ENCODE results near the gene TMC4. TPM values are rescaled to one million over a fixed set of nuclear protein-coding genes. Genes with fewer than 3 reads are reported as not detected.
"Not testable (repeated sequence)": the region's sequence is repeated elsewhere in the genome, so short reads cannot be mapped to it uniquely, and the experiment has no call there.

Gene TMC4
- total RNA-seq, 1 experiment from 2014 or later = 13.4 TPM

- intact Hi-C loops (cut with micrococcal nuclease) = no loop called here
- peaks cover 10% of the 10 kb centered on the region; the same call in 1 of the 2 replicates for H3K4me1 ChIP-seq (ENCODE audit: insufficient read depth, low read length)
- no peak overlapping the region for H2AFZ ChIP-seq (ENCODE audit: low read length)
- H3K9me3 ChIP-seq (ENCODE audit: low read length) = no peaks in the 10 kb centered on the region
- no peak for ATAC-seq
- ChIA-PET POLR2A (ENCODE audit: unreplicated experiment) (no interaction called here), CTCF (no interaction called here)
- no peaks in the 10 kb centered on the region for H4K20me1 ChIP-seq (ENCODE audit: low read length)
- peaks cover 22% of the 10 kb centered on the region for H3K79me2 ChIP-seq (ENCODE audit: low read length)
- H3K9ac ChIP-seq (ENCODE audit: low read length) = no peak overlapping the region
- H3K27me3 ChIP-seq (ENCODE audit: low read length) = no peaks in the 10 kb centered on the region
- no TSS peak for BruUV-seq (replicated peaks)
- no peaks in the 10 kb centered on the region for H3F3A ChIP-seq (ENCODE audit: low read length, unreplicated experiment)
- no peaks in the 10 kb centered on the region for H3K9me2 ChIP-seq (replicated peaks; ENCODE audit: low read length)
- H3K36me3 ChIP-seq (ENCODE audit: low read depth, low read length) = peaks cover 33% of the 10 kb centered on the region
- no peak overlapping the region for H3K4me3 ChIP-seq (ENCODE audit: low read length)
- no peak overlapping the region for H3K27ac ChIP-seq (ENCODE audit: low read length)
- H3K4me2 ChIP-seq (ENCODE audit: low read length) = no peak overlapping the region
- TF ChIP-seq CTCF (conservative IDR thresholded peaks at IDR 0.05; ENCODE audit: low read depth, low read length) (no peak), EZH2phosphoT487 (IDR thresholded peaks at IDR 0.05; ENCODE audit: borderline replicate concordance, low read length) (no peak), EZH2 (IDR thresholded peaks at IDR 0.05; ENCODE audit: low read length, unreplicated experiment) (no peak)
- DNase-seq = no peak
Observed at GRCh38 chr19:54183431-54183830, 10.5 kb upstream of the TMC4 start.

- H2AFZ ChIP-seq (ENCODE audit: low read length); H3K4me2 ChIP-seq (ENCODE audit: low read length); H3F3A ChIP-seq (ENCODE audit: low read length, unreplicated experiment); H3K9ac ChIP-seq (ENCODE audit: low read length); BruUV-seq (replicated peaks); H3K4me1 ChIP-seq (ENCODE audit: insufficient read depth, low read length); H3K27ac ChIP-seq (ENCODE audit: low read length); H3K79me2 ChIP-seq (ENCODE audit: low read length); CTCF ChIA-PET; intact Hi-C loops (cut with micrococcal nuclease); H4K20me1 ChIP-seq (ENCODE audit: low read length); ATAC-seq; H3K9me3 ChIP-seq (ENCODE audit: low read length); H3K4me3 ChIP-seq (ENCODE audit: low read length); POLR2A ChIA-PET (ENCODE audit: unreplicated experiment); DNase-seq; H3K27me3 ChIP-seq (ENCODE audit: low read length); H3K9me2 ChIP-seq (replicated peaks; ENCODE audit: low read length): not testable (repeated sequence)
- H3K36me3 ChIP-seq (ENCODE audit: low read depth, low read length) = peaks cover 32% of the 10 kb centered on the region
Observed at GRCh38 chr19:54181894-54182293, 8.9 kb upstream of the TMC4 start.

- no peak overlapping the region for H3K4me3 ChIP-seq (ENCODE audit: low read length)
- POLR2A ChIA-PET (ENCODE audit: unreplicated experiment) = no interaction called here
- H3K9me2 ChIP-seq (replicated peaks; ENCODE audit: low read length) = no peaks in the 10 kb centered on the region
- no peak for ATAC-seq
- no peak overlapping the region for H2AFZ ChIP-seq (ENCODE audit: low read length)
- no peaks in the 10 kb centered on the region for H3F3A ChIP-seq (ENCODE audit: low read length, unreplicated experiment)
- peaks cover 25% of the 10 kb centered on the region for H3K36me3 ChIP-seq (ENCODE audit: low read depth, low read length)
- no peaks in the 10 kb centered on the region for H3K79me2 ChIP-seq (ENCODE audit: low read length)
- H3K4me2 ChIP-seq (ENCODE audit: low read length) = no peak overlapping the region
- no peaks in the 10 kb centered on the region for H3K4me1 ChIP-seq (ENCODE audit: insufficient read depth, low read length)
- intact Hi-C loops (cut with micrococcal nuclease) = no loop called here
- H3K9me3 ChIP-seq (ENCODE audit: low read length) = no peaks in the 10 kb centered on the region
- H3K9ac ChIP-seq (ENCODE audit: low read length) = no peak overlapping the region
- no TSS peak for BruUV-seq (replicated peaks)
- H3K27ac ChIP-seq (ENCODE audit: low read length) = no peak overlapping the region
- H3K27me3 ChIP-seq (ENCODE audit: low read length) = no peaks in the 10 kb centered on the region
- no peak for TF ChIP-seq EZH2 (IDR thresholded peaks at IDR 0.05; ENCODE audit: low read length, unreplicated experiment)
- TF ChIP-seq CTCF (conservative IDR thresholded peaks at IDR 0.05; ENCODE audit: low read depth, low read length) = no peak
- TF ChIP-seq EZH2phosphoT487 (IDR thresholded peaks at IDR 0.05; ENCODE audit: borderline replicate concordance, low read length) = no peak
- peak; percentile 1 for DNase-seq
- H4K20me1 ChIP-seq (ENCODE audit: low read length) = no peaks in the 10 kb centered on the region
- CTCF ChIA-PET = interaction anchor here (0.7 kb wide), 1 partner anchor 85 kb away, joined by 3 read pairs; no protein-coding TSS in a partner anchor
Observed at GRCh38 chr19:54180691-54181091, 7.7 kb upstream of the TMC4 start.

Measured in PC-3 (cell line).